Cardiac muscle cell (in vitro differentiated cells and primary cell): ENCODE measurements around the gene LCN1. TPM values are rescaled to one million over a fixed set of nuclear protein-coding genes. Genes with fewer than 3 reads are reported as not detected.

Experiments used
- DNase-seq, 2 donors: peaks; one replicate each; pipeline versions ENCODE4 v3.0.0 to v3.0.0-alpha.2; 2010 to 2017; ENCODE audit warnings: low read depth in 1 of 2, low spot score in 1 of 2
- H3K27ac ChIP-seq: fragments of 200-600 bp; sonication (generic); 2 replicates; pipeline ENCODE4 v1.5.1; 2016
- H3K27me3 ChIP-seq: fragments of 200-600 bp; sonication (generic); 2 replicates; pipeline ENCODE4 v1.6.0; 2016; ENCODE audit warnings: control low read depth
- H3K36me3 ChIP-seq: fragments of 200-600 bp; sonication (generic); 2 replicates; pipeline ENCODE4 v1.5.1; 2016; ENCODE audit warnings: control low read depth
- H3K4me1 ChIP-seq: fragments of 200-600 bp; sonication (generic); 2 replicates; pipeline ENCODE4 v1.8.1; 2017; ENCODE audit warnings: low read depth, mild to moderate bottlenecking, mixed run types
- H3K4me3 ChIP-seq: fragments of 200-600 bp; sonication (generic); 2 replicates; pipeline ENCODE4 v1.5.1; 2016; ENCODE audit warnings: mild to moderate bottlenecking
- H3K9me3 ChIP-seq: fragments of 200-600 bp; sonication (generic); 2 replicates; pipeline ENCODE4 v1.5.1; 2017; ENCODE audit warnings: low read depth, mild to moderate bottlenecking, control low read depth
- polyA plus RNA-seq: library from polyadenylated mRNA; unstranded; fragments of >200 nt; fragmentation: Nextera tagmentation; extraction: Ambion mirVana; gene quantifications from 2 replicates; pipeline ENCODE4 v1.2.1, GENCODE V29; 2016
- total RNA-seq: library from RNA; depleted of rRNA; stranded (reverse); fragments of >200 nt; gene quantifications from 2 replicates; pipeline ENCODE4 v1.2.3, GENCODE V29; 2016
- TF ChIP-seq, protein P1 (sequence below): IDR thresholded peaks from 2 replicates; pipeline ENCODE4 v1.5.1; 2012; ENCODE audit warnings: low read depth, mild to moderate bottlenecking, low read length

Gene LCN1
- total and polyA plus RNA-seq, 2 experiments from 2014 or later = 0.37 TPM; not detected in 1

- Histone ChIP-seq H3K36me3 (peaks cover 23% of the 10 kb centered on the region), H3K9me3 (no peaks in the 10 kb centered on the region), H3K4me1 (peaks cover 7% of the 10 kb centered on the region), H3K4me3 (no peak overlapping the region), H3K27me3 (no peaks in the 10 kb centered on the region), H3K27ac (no peak overlapping the region)
- no peak for DNase-seq
- TF ChIP-seq, protein P1, sequence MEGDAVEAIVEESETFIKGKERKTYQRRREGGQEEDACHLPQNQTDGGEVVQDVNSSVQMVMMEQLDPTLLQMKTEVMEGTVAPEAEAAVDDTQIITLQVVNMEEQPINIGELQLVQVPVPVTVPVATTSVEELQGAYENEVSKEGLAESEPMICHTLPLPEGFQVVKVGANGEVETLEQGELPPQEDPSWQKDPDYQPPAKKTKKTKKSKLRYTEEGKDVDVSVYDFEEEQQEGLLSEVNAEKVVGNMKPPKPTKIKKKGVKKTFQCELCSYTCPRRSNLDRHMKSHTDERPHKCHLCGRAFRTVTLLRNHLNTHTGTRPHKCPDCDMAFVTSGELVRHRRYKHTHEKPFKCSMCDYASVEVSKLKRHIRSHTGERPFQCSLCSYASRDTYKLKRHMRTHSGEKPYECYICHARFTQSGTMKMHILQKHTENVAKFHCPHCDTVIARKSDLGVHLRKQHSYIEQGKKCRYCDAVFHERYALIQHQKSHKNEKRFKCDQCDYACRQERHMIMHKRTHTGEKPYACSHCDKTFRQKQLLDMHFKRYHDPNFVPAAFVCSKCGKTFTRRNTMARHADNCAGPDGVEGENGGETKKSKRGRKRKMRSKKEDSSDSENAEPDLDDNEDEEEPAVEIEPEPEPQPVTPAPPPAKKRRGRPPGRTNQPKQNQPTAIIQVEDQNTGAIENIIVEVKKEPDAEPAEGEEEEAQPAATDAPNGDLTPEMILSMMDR = no peak
Measured at GRCh38 chr9:135482015-135482754, 39.1 kb upstream of the LCN1 start.

- no peaks in the 10 kb centered on the region for H3K9me3 ChIP-seq
Measured at GRCh38 chr9:135484460-135485277, 36.6 kb upstream of the LCN1 start.

DNA sequence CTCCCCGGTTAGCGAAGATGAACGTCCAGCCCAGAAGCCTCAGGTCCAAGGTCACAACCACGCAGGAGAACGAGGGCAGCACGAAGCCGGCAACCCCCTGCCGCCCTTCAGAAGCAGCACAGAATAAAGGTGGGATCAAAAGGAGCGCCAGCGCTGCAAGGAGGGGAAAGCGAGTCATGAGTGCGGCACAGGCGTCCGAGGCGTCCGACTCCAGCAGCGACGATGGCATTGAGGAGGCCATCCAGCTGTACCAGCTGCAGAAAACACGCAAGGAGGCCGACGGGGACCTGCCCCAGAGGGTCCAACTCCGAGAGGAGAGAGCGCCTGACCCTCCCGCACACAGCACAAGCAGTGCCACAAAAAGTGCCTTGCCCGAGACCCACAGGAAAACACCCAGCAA, 35.9 kb upstream of the LCN1 start:
- no peak for DNase-seq
- Histone ChIP-seq H3K4me3 (no peak overlapping the region), H3K27me3 (no peaks in the 10 kb centered on the region), H3K4me1 (peaks cover 7% of the 10 kb centered on the region), H3K9me3 (no peaks in the 10 kb centered on the region), H3K27ac (no peak overlapping the region), H3K36me3 (peaks cover 27% of the 10 kb centered on the region)
- TF ChIP-seq, protein P1 = no peak

More at GRCh38 chr9:135484460-135485277, 36.6 kb upstream of the LCN1 start:
- no peak overlapping the region for H3K27ac ChIP-seq
- no peak for DNase-seq
- peaks cover 7% of the 10 kb centered on the region for H3K4me1 ChIP-seq
- H3K4me3 ChIP-seq = no peak overlapping the region
- H3K27me3 ChIP-seq = no peaks in the 10 kb centered on the region
- peaks cover 27% of the 10 kb centered on the region for H3K36me3 ChIP-seq
- TF ChIP-seq, protein P1 = no peak

GRCh38 chr9:135485832-135486231, 35.4 kb upstream of the LCN1 start:
- no peaks in the 10 kb centered on the region for H3K27me3 ChIP-seq
- TF ChIP-seq, protein P1 = no peak
- peaks cover 27% of the 10 kb centered on the region for H3K36me3 ChIP-seq
- no peak for DNase-seq
- no peak overlapping the region for H3K4me3 ChIP-seq
- H3K27ac ChIP-seq = no peak overlapping the region
- no peaks in the 10 kb centered on the region for H3K9me3 ChIP-seq
- H3K4me1 ChIP-seq = peaks cover 6% of the 10 kb centered on the region

DNA sequence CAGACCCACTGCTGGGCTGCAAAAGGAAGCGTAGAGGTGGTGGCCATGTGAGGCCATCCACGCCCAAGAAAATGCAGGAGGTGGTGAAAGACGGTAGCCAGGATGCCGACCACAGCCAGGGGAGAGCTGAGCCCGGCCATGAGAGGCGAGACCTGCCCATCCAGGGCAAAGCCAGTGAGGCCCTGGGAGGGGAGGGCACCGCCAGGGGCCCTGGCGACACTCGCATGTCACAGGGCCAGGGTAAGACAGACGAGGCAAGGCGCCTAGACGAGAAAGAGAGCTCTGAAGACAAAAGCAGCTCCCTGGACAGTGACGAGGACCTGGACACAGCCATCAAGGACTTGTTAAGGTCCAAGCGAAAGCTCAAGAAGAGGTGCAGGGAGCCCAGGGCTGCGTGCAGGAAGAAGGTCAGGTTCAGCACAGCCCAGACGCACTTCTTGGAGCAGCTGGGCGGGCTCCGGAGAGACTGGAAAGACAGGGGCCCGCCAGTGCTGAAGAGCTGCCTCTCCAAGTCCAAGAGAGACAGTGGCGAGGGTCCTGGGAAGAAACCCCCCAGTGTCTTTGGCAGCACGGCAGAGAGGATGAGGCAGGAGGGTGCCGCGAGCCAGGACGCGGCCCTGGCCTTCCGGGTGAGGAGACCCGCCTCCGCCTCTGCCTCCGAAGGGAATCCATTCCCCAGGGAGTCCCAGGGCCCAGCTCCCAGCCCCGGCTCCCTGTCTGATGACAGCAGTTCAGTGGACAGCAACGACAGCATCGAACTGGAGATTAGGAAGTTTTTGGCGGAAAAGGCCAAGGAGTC, 34.8 kb upstream of the LCN1 start:
- H3K36me3 ChIP-seq = peaks cover 27% of the 10 kb centered on the region
- no peak overlapping the region for H3K4me3 ChIP-seq

More for the DNA sequence above, 34.8 kb upstream of the LCN1 start:
- H3K9me3 ChIP-seq = no peaks in the 10 kb centered on the region
- TF ChIP-seq, protein P1 = no peak
- no peaks in the 10 kb centered on the region for H3K27me3 ChIP-seq
- DNase-seq = no peak
- no peaks in the 10 kb centered on the region for H3K4me1 ChIP-seq
- no peak overlapping the region for H3K27ac ChIP-seq
